ENCODE results near the gene STPG3.

- TF ChIP-seq CTCF (IDR thresholded peaks at IDR 0.05) = no peak
- TF ChIP-seq POLR2A (IDR thresholded peaks at IDR 0.05) = no peak
These were observed 46.4 kb upstream of the STPG3 start for GRCh38 chr9:137204731-137205125.
